Osteoblast (primary cell): ENCODE measurements around the gene KLHL36. TPM values are rescaled to one million over a fixed set of nuclear protein-coding genes. Genes with fewer than 3 reads are reported as not detected.

Experiments
- DNase-seq: peaks from one replicate; pipeline ENCODE4 v3.0.0; 2011; ENCODE audit warnings: low spot score, mixed read lengths; ENCODE audit not compliant: insufficient read length; ENCODE audit errors: missing footprints
- H2AFZ ChIP-seq: 2 replicates; pipeline ENCODE4 v1.6.0; 2011; ENCODE audit warnings: mild to moderate bottlenecking, low read length
- H3K27ac ChIP-seq: 2 replicates; pipeline ENCODE4 v1.5.1; 2011; ENCODE audit warnings: mild to moderate bottlenecking, low read depth, low read length, moderate library complexity
- H3K27me3 ChIP-seq: 2 replicates; pipeline ENCODE4 v1.6.0; 2012; ENCODE audit warnings: mild to moderate bottlenecking, control low read depth, inconsistent platforms, low read length, moderate library complexity; ENCODE audit not compliant: insufficient read depth
- H3K36me3 ChIP-seq: 2 replicates; pipeline ENCODE4 v1.5.1; 2011; ENCODE audit warnings: mild to moderate bottlenecking, low read length, control low read depth, moderate library complexity; ENCODE audit not compliant: insufficient read depth
- H3K4me1 ChIP-seq: 2 replicates; pipeline ENCODE4 v1.5.1; 2011; ENCODE audit warnings: mild to moderate bottlenecking, low read length, control low read depth, moderate library complexity; ENCODE audit not compliant: insufficient read depth
- H3K4me2 ChIP-seq: 2 replicates; pipeline ENCODE4 v1.6.0; 2011; ENCODE audit warnings: mild to moderate bottlenecking, low read length; ENCODE audit not compliant: insufficient read depth
- H3K4me3 ChIP-seq: fragments of 200-600 bp; sonication (generic); 3 replicates; pipeline ENCODE4 v1.5.1; 2012; ENCODE audit warnings: mild to moderate bottlenecking, low read length, inconsistent platforms; ENCODE audit not compliant: insufficient read depth
- H3K79me2 ChIP-seq: 2 replicates; pipeline ENCODE4 v1.6.0; 2012; ENCODE audit warnings: mild to moderate bottlenecking, low read length, control low read depth, inconsistent platforms; ENCODE audit not compliant: insufficient read depth
- H3K9me3 ChIP-seq: 2 replicates; pipeline ENCODE4 v1.5.1; 2011; ENCODE audit warnings: low read depth, low read length, control low read depth
- H4K20me1 ChIP-seq: 2 replicates; pipeline ENCODE4 v1.6.0; 2012; ENCODE audit warnings: mild to moderate bottlenecking, low read length, control low read depth; ENCODE audit not compliant: insufficient read depth
- CTCF ChIP-seq: IDR thresholded peaks from 2 replicates; pipeline ENCODE4 v1.5.1; 2011; ENCODE audit warnings: mild to moderate bottlenecking, low read depth, low read length, moderate library complexity; ENCODE audit errors: extremely low read depth
- total RNA-seq: library from RNA; depleted of rRNA; stranded (reverse); fragments of >200 nt; gene quantifications from 2 replicates; pipeline ENCODE4 v1.2.3, GENCODE V29; 2012

Gene KLHL36
- total RNA-seq, 1 donor = 69.1 TPM

GRCh38 chr16:84659656-84660300, 11.5 kb downstream of the KLHL36 start:
- no peaks in the 10 kb centered on the region for H3K27me3 ChIP-seq
- H3K27ac ChIP-seq = no peak overlapping the region
- DNase-seq = no peak
- H3K4me3 ChIP-seq = no peak overlapping the region
- TF ChIP-seq CTCF = no peak
- H4K20me1 ChIP-seq = peaks cover 24% of the 10 kb centered on the region
- no peaks in the 10 kb centered on the region for H3K9me3 ChIP-seq
- H3K36me3 ChIP-seq = peaks cover 75% of the 10 kb centered on the region
- no peak overlapping the region for H3K4me2 ChIP-seq
- H2AFZ ChIP-seq = no peak overlapping the region
- no peaks in the 10 kb centered on the region for H3K4me1 ChIP-seq
- peaks cover 12% of the 10 kb centered on the region for H3K79me2 ChIP-seq

- peaks cover 69% of the 10 kb centered on the region for H3K36me3 ChIP-seq
- H3K4me3 ChIP-seq = no peak overlapping the region
- no peaks in the 10 kb centered on the region for H3K27me3 ChIP-seq
- H3K4me2 ChIP-seq = no peak overlapping the region
- no peaks in the 10 kb centered on the region for H3K4me1 ChIP-seq
- TF ChIP-seq CTCF = no peak
- peaks cover 28% of the 10 kb centered on the region for H4K20me1 ChIP-seq
- H3K79me2 ChIP-seq = peaks cover 15% of the 10 kb centered on the region
- no peak overlapping the region for H2AFZ ChIP-seq
- DNase-seq = no peak
- H3K9me3 ChIP-seq = no peaks in the 10 kb centered on the region
- no peak overlapping the region for H3K27ac ChIP-seq
Observed at GRCh38 chr16:84660973-84661372, 12.7 kb downstream of the KLHL36 start.

- Histone ChIP-seq H2AFZ (no peak overlapping the region), H3K79me2 (peaks cover 15% of the 10 kb centered on the region), H4K20me1 (peaks cover 32% of the 10 kb centered on the region), H3K36me3 (peaks cover 73% of the 10 kb centered on the region), H3K9me3 (no peaks in the 10 kb centered on the region), H3K27ac (no peak overlapping the region), H3K4me1 (no peaks in the 10 kb centered on the region), H3K4me2 (no peak overlapping the region), H3K4me3 (no peak overlapping the region), H3K27me3 (no peaks in the 10 kb centered on the region)
- no peak for TF ChIP-seq CTCF
- no peak for DNase-seq
Observed at GRCh38 chr16:84661418-84662060, 13.2 kb downstream of the KLHL36 start.

- Histone ChIP-seq H3K9me3 (no peaks in the 10 kb centered on the region), H3K4me2 (no peak overlapping the region), H3K4me3 (no peak overlapping the region), H3K4me1 (no peaks in the 10 kb centered on the region), H3K79me2 (peaks cover 8% of the 10 kb centered on the region), H3K27ac (no peak overlapping the region), H4K20me1 (peaks cover 27% of the 10 kb centered on the region), H3K36me3 (peaks cover 65% of the 10 kb centered on the region), H2AFZ (no peak overlapping the region), H3K27me3 (no peaks in the 10 kb centered on the region)
- TF ChIP-seq CTCF = no peak
- no peak for DNase-seq
Observed at GRCh38 chr16:84662471-84662870, 14.2 kb downstream of the KLHL36 start.
